ENCODE results near the gene TIMD4. TPM values are rescaled to one million over a fixed set of nuclear protein-coding genes. Genes with fewer than 3 reads are reported as not detected.

Gene TIMD4
- total RNA-seq, 1 experiment from 2014 or later = not detected

DNA sequence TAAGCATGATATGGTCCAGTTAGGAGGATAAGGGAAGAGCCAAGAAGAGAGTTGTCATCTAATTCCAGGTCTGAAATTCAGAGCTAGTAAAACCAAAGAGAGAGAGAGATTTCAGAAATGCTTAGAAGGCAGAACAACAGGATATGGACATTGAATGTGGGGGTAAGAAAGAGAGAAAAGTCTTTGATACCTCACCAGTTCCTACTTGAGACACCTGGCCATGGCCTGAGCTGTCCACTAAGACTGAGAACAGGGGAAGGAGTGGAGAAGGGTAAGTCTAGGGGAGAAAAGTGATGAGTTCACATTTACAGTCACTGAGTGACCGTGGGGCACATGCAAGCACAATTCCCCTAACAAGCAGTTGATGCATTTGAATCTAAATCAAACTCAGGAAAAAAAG is 35.5 kb downstream of the TIMD4 start:
- H3K27me3 Mint-ChIP-seq (ENCODE audit: low read depth) = no peaks in the 10 kb centered on the region; the same call in none of the 2 replicates
- no peak overlapping the region for H3K4me3 Mint-ChIP-seq
- no peak overlapping the region for H2AK5ac ChIP-seq (ENCODE audit: insufficient read length, low read length)
- H2BK12ac ChIP-seq (ENCODE audit: insufficient read length, low read depth, low read length) = no peak overlapping the region
- H3K9ac ChIP-seq (ENCODE audit: extremely low read depth, insufficient read length, low read length) = no peak overlapping the region
- H3K23ac ChIP-seq (ENCODE audit: insufficient read length, low read depth, low read length) = no peak overlapping the region
- no peaks in the 10 kb centered on the region for H3K79me1 ChIP-seq (ENCODE audit: insufficient read depth, low read depth, low read length, poor library complexity, severe bottlenecking)
- no peak overlapping the region for H3T11ph ChIP-seq (ENCODE audit: low read length)
- H3K23me2 ChIP-seq (ENCODE audit: insufficient read length, low read depth, low read length, poor library complexity, severe bottlenecking) = no peaks in the 10 kb centered on the region
- no peaks in the 10 kb centered on the region for H3K27me3 ChIP-seq (ENCODE audit: insufficient read depth, low read length)
- H3K79me2 ChIP-seq (ENCODE audit: insufficient read depth, low read length) = no peaks in the 10 kb centered on the region
- H4K91ac ChIP-seq (ENCODE audit: insufficient read length, low read depth, low read length) = no peak overlapping the region
- no peak overlapping the region for H3K56ac ChIP-seq (ENCODE audit: insufficient read length, low read depth, low read length)
- no peak overlapping the region for H2AFZ ChIP-seq (ENCODE audit: low read length)
- no CpG with 5 or more reads among the region's 1 CpG for WGBS (ENCODE audit: extremely low coverage, insufficient read length, low lambda C conversion rate)
- H3K18ac ChIP-seq (ENCODE audit: insufficient read length, low read depth, low read length) = no peak overlapping the region
- no peak overlapping the region for H4K5ac ChIP-seq (ENCODE audit: insufficient read length, low read depth, low read length)
- H4K8ac ChIP-seq (replicated peaks; ENCODE audit: insufficient read length, low read depth, low read length) = no peak overlapping the region
- no peak overlapping the region for H2BK15ac ChIP-seq (ENCODE audit: low read depth, low read length)
- TF ChIP-seq, protein P1, sequence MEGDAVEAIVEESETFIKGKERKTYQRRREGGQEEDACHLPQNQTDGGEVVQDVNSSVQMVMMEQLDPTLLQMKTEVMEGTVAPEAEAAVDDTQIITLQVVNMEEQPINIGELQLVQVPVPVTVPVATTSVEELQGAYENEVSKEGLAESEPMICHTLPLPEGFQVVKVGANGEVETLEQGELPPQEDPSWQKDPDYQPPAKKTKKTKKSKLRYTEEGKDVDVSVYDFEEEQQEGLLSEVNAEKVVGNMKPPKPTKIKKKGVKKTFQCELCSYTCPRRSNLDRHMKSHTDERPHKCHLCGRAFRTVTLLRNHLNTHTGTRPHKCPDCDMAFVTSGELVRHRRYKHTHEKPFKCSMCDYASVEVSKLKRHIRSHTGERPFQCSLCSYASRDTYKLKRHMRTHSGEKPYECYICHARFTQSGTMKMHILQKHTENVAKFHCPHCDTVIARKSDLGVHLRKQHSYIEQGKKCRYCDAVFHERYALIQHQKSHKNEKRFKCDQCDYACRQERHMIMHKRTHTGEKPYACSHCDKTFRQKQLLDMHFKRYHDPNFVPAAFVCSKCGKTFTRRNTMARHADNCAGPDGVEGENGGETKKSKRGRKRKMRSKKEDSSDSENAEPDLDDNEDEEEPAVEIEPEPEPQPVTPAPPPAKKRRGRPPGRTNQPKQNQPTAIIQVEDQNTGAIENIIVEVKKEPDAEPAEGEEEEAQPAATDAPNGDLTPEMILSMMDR (conservative IDR thresholded peaks at IDR 0.05) = no peak
- H3K27ac ChIP-seq (ENCODE audit: insufficient read length, low read depth, low read length) = no peak overlapping the region
- no peaks in the 10 kb centered on the region for H4K20me1 ChIP-seq (ENCODE audit: control insufficient read depth, insufficient read depth, insufficient read length)
- no peak overlapping the region for H3K4ac ChIP-seq (ENCODE audit: low read depth, low read length)
- H3K14ac ChIP-seq (ENCODE audit: insufficient read depth, low read length) = no peak overlapping the region
- H3K27ac Mint-ChIP-seq = no peak overlapping the region
- peaks cover 2 to 4% of the 10 kb centered on the region in 2 experiments; a peak in 4 of 5 replicates for H3K9me3 Mint-ChIP-seq
- no peaks in the 10 kb centered on the region for H3K9me3 ChIP-seq (ENCODE audit: control insufficient read depth, low read depth, low read length)
- DNase-seq = no peak
- H3K4me1 ChIP-seq (ENCODE audit: insufficient read depth, low read length) = no peaks in the 10 kb centered on the region
- peaks cover 2 to 5% (median 2%) of the 10 kb centered on the region in 3 experiments; a peak in 3 of 7 replicates for H3K36me3 Mint-ChIP-seq (ENCODE audit: insufficient read depth in 1 of 3, low read depth in 3 of 3)
- H2BK5ac ChIP-seq (ENCODE audit: insufficient read length, low read length) = no peak overlapping the region
- H3K4me2 ChIP-seq (ENCODE audit: insufficient read depth, insufficient read length, low read length) = no peak overlapping the region
- no peak overlapping the region for H2BK20ac ChIP-seq (ENCODE audit: low read depth, low read length, poor library complexity, severe bottlenecking)
- peaks cover 0 to 3% of the 10 kb centered on the region in 2 experiments; a peak in 1 of 4 replicates for H3K4me1 Mint-ChIP-seq
- no peak overlapping the region for H2BK120ac ChIP-seq (ENCODE audit: low read depth, low read length, poor library complexity, severe bottlenecking)

Data from H9 (cell line).